ENCODE data around the gene GFPT2.

DNA sequence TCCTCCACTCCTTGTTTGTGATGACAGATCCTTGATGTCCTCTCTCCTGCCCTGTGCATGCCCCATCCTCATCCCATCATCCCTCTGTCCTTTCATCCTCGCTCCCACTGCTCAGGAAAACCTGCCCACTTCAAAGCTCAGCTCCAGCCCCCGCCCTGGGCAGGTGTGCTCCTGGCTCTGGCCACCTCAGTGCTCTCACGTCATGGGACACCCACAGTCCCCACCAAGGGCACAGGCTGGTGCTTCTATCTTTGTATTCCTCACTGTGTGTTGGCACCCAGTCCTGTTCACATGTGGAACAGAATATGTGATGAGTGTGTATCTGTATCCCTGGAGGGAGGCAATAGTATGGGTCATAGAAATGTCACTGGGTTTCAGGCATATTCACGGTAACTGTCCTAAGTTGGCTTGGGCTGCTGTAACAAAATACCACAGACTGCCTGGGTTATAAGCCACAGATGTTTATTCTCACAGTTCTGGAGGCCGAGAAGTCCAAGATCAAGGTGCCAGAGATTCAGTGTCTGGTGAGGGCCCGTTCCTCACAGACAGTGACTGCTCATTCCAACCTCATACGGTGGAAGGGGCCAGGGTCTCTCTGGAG lies 13.5 kb downstream of the GFPT2 start:
- TF ChIP-seq, protein P1, sequence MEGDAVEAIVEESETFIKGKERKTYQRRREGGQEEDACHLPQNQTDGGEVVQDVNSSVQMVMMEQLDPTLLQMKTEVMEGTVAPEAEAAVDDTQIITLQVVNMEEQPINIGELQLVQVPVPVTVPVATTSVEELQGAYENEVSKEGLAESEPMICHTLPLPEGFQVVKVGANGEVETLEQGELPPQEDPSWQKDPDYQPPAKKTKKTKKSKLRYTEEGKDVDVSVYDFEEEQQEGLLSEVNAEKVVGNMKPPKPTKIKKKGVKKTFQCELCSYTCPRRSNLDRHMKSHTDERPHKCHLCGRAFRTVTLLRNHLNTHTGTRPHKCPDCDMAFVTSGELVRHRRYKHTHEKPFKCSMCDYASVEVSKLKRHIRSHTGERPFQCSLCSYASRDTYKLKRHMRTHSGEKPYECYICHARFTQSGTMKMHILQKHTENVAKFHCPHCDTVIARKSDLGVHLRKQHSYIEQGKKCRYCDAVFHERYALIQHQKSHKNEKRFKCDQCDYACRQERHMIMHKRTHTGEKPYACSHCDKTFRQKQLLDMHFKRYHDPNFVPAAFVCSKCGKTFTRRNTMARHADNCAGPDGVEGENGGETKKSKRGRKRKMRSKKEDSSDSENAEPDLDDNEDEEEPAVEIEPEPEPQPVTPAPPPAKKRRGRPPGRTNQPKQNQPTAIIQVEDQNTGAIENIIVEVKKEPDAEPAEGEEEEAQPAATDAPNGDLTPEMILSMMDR (IDR thresholded peaks at IDR 0.05 in 2 of 3, conservative IDR thresholded peaks at IDR 0.05 in 1 of 3; ENCODE audit: control insufficient read depth in 2 of 3, extremely low read depth in 1 of 3, insufficient read depth in 1 of 3, low read depth in 3 of 3, low read length in 3 of 3), result no peak
- TF ChIP-seq POLR2AphosphoS5 (IDR thresholded peaks at IDR 0.05; ENCODE audit: low read length), result no peak
- TF ChIP-seq, protein P2, sequence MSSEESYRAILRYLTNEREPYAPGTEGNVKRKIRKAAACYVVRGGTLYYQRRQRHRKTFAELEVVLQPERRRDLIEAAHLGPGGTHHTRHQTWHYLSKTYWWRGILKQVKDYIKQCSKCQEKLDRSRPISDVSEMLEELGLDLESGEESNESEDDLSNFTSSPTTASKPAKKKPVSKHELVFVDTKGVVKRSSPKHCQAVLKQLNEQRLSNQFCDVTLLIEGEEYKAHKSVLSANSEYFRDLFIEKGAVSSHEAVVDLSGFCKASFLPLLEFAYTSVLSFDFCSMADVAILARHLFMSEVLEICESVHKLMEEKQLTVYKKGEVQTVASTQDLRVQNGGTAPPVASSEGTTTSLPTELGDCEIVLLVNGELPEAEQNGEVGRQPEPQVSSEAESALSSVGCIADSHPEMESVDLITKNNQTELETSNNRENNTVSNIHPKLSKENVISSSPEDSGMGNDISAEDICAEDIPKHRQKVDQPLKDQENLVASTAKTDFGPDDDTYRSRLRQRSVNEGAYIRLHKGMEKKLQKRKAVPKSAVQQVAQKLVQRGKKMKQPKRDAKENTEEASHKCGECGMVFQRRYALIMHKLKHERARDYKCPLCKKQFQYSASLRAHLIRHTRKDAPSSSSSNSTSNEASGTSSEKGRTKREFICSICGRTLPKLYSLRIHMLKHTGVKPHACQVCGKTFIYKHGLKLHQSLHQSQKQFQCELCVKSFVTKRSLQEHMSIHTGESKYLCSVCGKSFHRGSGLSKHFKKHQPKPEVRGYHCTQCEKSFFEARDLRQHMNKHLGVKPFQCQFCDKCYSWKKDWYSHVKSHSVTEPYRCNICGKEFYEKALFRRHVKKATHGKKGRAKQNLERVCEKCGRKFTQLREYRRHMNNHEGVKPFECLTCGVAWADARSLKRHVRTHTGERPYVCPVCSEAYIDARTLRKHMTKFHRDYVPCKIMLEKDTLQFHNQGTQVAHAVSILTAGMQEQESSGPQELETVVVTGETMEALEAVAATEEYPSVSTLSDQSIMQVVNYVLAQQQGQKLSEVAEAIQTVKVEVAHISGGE (CRISPR knock-in tag; IDR thresholded peaks at IDR 0.05), result no peak
- no peak for TF ChIP-seq EZH2 (IDR thresholded peaks at IDR 0.05; ENCODE audit: borderline replicate concordance, control insufficient read depth, low read depth, low read length)
- TF ChIP-seq IKZF2 (IDR thresholded peaks at IDR 0.05), result no peak
- TF ChIP-seq CBX5 (IDR thresholded peaks at IDR 0.05; ENCODE audit: low read depth), result no peak
- TF ChIP-seq REST (IDR thresholded peaks at IDR 0.05; ENCODE audit: low read depth, low read length), result no peak
- no peak for TF ChIP-seq BRCA1 (IDR thresholded peaks at IDR 0.05; ENCODE audit: low read depth, low read length)
- TF ChIP-seq POLR2A (IDR thresholded peaks at IDR 0.05; ENCODE audit: low read depth, low read length), result no peak
- TF ChIP-seq MAX (IDR thresholded peaks at IDR 0.05; ENCODE audit: low read depth, low read length), result no peak
- TF ChIP-seq CEBPB (IDR thresholded peaks at IDR 0.05; ENCODE audit: borderline replicate concordance in 1 of 2, low read depth in 2 of 2, low read length in 2 of 2), result no peak
- TF ChIP-seq SRF (IDR thresholded peaks at IDR 0.05; ENCODE audit: low read depth in 2 of 2, low read length in 2 of 2), result no peak

All from GM12878 (cell line).